Measurements from ENCODE around the gene PRDM16. TPM values are rescaled to one million over a fixed set of nuclear protein-coding genes. Genes with fewer than 3 reads are reported as not detected.

The PRDM16 gene
- total RNA-seq, 1 experiment from 2014 or later = 1.6 TPM

DNA sequence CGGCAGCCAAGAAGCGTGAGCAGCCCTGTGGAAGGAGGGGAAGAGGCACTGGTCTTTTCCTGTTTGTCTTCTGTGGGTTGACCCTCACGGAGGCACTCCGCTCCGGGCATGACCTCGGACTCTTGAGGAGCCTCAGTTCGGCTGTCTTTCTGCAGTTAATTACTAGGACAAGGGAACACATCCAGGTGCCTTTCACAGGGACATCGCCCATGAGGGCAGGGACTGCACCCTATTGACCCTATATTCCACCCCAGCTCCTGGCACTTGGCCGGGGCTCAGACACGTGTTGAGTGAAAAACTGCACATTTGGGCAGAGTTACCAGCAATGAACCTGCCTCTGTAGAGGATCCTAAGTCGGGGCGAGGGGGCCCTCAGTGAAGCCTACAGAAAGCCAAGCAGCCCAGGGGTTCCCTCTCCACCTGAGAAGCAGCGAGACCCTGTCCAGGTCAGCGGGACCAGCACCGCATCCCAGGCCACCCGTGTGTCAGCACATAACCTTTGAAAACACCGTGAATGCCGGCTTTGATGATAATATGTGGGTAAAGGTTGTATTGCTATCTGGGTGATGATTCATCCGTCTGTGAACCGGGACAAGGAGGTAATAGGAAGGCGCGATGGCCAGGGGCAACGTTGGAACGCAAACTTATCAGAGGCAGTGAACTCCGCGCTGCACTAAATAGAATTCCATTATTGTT lies 224.0 kb downstream of the PRDM16 start:
- H3K4me3 Mint-ChIP-seq = no peak overlapping the region
- ChIA-PET CTCF (interaction anchor here (1.6 kb wide), 1 partner anchor 132 kb away, joined by 9 read pairs; no protein-coding TSS in a partner anchor), POLR2A (no interaction called here)
- no peaks in the 10 kb centered on the region for H3K4me1 Mint-ChIP-seq
- H3K9me3 Mint-ChIP-seq = no peaks in the 10 kb centered on the region
- H3K36me3 Mint-ChIP-seq = no peaks in the 10 kb centered on the region
- no peak overlapping the region for H3K27ac Mint-ChIP-seq
- no peaks in the 10 kb centered on the region for H3K27me3 Mint-ChIP-seq (ENCODE audit: low read depth)
- DNase-seq (ENCODE audit: low spot score) (no peak), ATAC-seq (no peak)
- TF ChIP-seq, protein P1, sequence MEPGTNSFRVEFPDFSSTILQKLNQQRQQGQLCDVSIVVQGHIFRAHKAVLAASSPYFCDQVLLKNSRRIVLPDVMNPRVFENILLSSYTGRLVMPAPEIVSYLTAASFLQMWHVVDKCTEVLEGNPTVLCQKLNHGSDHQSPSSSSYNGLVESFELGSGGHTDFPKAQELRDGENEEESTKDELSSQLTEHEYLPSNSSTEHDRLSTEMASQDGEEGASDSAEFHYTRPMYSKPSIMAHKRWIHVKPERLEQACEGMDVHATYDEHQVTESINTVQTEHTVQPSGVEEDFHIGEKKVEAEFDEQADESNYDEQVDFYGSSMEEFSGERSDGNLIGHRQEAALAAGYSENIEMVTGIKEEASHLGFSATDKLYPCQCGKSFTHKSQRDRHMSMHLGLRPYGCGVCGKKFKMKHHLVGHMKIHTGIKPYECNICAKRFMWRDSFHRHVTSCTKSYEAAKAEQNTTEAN (CRISPR knock-in tag; IDR thresholded peaks at IDR 0.05) = no peak
- TF ChIP-seq MXD4 (CRISPR knock-in tag; IDR thresholded peaks at IDR 0.05; ENCODE audit: borderline replicate concordance) (no peak), CREB1 (CRISPR knock-in tag; IDR thresholded peaks at IDR 0.05) (no peak), PRRX2 (CRISPR knock-in tag; IDR thresholded peaks at IDR 0.05) (no peak), ZNF232 (CRISPR knock-in tag; IDR thresholded peaks at IDR 0.05) (no peak), CBFB (CRISPR knock-in tag; IDR thresholded peaks at IDR 0.05; ENCODE audit: low read depth) (no peak), ZNF396 (CRISPR knock-in tag; IDR thresholded peaks at IDR 0.05; ENCODE audit: borderline replicate concordance) (no peak), ZNF263 (CRISPR knock-in tag; IDR thresholded peaks at IDR 0.05; ENCODE audit: low read depth) (no peak), GABPB1 (CRISPR knock-in tag; IDR thresholded peaks at IDR 0.05) (no peak), FOXP1 (CRISPR knock-in tag; IDR thresholded peaks at IDR 0.05; ENCODE audit: borderline replicate concordance) (no peak), OVOL2 (CRISPR knock-in tag; IDR thresholded peaks at IDR 0.05; ENCODE audit: borderline replicate concordance) (no peak), ZNF317 (CRISPR knock-in tag; IDR thresholded peaks at IDR 0.05; ENCODE audit: borderline replicate concordance, low read depth) (no peak), ZNF671 (CRISPR knock-in tag; IDR thresholded peaks at IDR 0.05) (no peak), TEAD1 (CRISPR knock-in tag; IDR thresholded peaks at IDR 0.05) (no peak)
- TF ChIP-seq, protein P2, sequence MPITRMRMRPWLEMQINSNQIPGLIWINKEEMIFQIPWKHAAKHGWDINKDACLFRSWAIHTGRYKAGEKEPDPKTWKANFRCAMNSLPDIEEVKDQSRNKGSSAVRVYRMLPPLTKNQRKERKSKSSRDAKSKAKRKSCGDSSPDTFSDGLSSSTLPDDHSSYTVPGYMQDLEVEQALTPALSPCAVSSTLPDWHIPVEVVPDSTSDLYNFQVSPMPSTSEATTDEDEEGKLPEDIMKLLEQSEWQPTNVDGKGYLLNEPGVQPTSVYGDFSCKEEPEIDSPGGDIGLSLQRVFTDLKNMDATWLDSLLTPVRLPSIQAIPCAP (CRISPR knock-in tag; IDR thresholded peaks at IDR 0.05) = no peak
- TF ChIP-seq, protein P3, sequence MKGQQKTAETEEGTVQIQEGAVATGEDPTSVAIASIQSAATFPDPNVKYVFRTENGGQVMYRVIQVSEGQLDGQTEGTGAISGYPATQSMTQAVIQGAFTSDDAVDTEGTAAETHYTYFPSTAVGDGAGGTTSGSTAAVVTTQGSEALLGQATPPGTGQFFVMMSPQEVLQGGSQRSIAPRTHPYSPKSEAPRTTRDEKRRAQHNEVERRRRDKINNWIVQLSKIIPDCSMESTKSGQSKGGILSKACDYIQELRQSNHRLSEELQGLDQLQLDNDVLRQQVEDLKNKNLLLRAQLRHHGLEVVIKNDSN (CRISPR knock-in tag; IDR thresholded peaks at IDR 0.05) = no peak
- TF ChIP-seq, protein P4, sequence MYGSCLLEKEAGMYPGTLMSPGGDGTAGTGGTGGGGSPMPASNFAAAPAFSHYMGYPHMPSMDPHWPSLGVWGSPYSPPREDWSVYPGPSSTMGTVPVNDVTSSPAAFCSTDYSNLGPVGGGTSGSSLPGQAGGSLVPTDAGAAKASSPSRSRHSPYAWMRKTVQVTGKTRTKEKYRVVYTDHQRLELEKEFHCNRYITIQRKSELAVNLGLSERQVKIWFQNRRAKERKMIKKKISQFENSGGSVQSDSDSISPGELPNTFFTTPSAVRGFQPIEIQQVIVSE (CRISPR knock-in tag; IDR thresholded peaks at IDR 0.05; ENCODE audit: borderline replicate concordance) = no peak
- TF ChIP-seq, protein P5, sequence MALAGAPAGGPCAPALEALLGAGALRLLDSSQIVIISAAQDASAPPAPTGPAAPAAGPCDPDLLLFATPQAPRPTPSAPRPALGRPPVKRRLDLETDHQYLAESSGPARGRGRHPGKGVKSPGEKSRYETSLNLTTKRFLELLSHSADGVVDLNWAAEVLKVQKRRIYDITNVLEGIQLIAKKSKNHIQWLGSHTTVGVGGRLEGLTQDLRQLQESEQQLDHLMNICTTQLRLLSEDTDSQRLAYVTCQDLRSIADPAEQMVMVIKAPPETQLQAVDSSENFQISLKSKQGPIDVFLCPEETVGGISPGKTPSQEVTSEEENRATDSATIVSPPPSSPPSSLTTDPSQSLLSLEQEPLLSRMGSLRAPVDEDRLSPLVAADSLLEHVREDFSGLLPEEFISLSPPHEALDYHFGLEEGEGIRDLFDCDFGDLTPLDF (CRISPR knock-in tag; IDR thresholded peaks at IDR 0.05) = no peak

DNA sequence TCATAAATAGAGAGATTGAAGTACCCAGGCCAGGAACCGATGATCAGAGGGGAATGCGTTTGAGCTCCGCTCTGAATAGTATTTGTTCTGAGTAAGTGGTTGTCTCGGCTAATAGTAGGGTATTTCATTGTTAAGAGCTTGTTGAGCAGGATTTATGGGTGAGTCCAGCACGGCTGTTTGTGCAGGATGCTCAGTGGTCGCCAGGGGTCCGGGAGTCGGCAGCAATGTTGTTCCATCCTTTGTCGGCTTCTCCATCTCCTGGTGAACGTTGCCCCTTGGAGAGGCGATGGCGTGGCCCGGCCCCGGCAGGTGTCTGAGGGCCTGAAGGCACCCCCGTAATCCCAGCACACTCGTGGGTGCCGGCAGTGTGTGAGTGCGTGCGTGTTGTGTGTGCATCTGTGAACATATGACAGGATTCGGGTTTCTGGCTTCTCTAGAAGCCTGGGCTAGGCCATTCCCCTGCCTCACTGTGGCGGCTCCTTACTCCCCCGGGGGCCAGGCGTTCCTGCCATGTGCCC lies 224.6 kb downstream of the PRDM16 start:
- Mint-ChIP-seq H3K4me3 (no peak overlapping the region), H3K9me3 (no peaks in the 10 kb centered on the region), H3K27me3 (ENCODE audit: low read depth) (no peaks in the 10 kb centered on the region), H3K36me3 (no peaks in the 10 kb centered on the region), H3K4me1 (no peaks in the 10 kb centered on the region), H3K27ac (no peak overlapping the region; the same call in 1 of the 2 replicates)
- DNase-seq (ENCODE audit: low spot score) (no peak), ATAC-seq (no peak)
- CTCF ChIA-PET = interaction anchor here (1.6 kb wide), 1 partner anchor 131 kb away, joined by 9 read pairs; no protein-coding TSS in a partner anchor
- POLR2A ChIA-PET = no interaction called here
- TF ChIP-seq, protein P6, sequence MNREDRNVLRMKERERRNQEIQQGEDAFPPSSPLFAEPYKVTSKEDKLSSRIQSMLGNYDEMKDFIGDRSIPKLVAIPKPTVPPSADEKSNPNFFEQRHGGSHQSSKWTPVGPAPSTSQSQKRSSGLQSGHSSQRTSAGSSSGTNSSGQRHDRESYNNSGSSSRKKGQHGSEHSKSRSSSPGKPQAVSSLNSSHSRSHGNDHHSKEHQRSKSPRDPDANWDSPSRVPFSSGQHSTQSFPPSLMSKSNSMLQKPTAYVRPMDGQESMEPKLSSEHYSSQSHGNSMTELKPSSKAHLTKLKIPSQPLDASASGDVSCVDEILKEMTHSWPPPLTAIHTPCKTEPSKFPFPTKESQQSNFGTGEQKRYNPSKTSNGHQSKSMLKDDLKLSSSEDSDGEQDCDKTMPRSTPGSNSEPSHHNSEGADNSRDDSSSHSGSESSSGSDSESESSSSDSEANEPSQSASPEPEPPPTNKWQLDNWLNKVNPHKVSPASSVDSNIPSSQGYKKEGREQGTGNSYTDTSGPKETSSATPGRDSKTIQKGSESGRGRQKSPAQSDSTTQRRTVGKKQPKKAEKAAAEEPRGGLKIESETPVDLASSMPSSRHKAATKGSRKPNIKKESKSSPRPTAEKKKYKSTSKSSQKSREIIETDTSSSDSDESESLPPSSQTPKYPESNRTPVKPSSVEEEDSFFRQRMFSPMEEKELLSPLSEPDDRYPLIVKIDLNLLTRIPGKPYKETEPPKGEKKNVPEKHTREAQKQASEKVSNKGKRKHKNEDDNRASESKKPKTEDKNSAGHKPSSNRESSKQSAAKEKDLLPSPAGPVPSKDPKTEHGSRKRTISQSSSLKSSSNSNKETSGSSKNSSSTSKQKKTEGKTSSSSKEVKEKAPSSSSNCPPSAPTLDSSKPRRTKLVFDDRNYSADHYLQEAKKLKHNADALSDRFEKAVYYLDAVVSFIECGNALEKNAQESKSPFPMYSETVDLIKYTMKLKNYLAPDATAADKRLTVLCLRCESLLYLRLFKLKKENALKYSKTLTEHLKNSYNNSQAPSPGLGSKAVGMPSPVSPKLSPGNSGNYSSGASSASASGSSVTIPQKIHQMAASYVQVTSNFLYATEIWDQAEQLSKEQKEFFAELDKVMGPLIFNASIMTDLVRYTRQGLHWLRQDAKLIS (CRISPR knock-in tag; IDR thresholded peaks at IDR 0.05; ENCODE audit: borderline replicate concordance) = no peak
- TF ChIP-seq, protein P4 (CRISPR knock-in tag; IDR thresholded peaks at IDR 0.05; ENCODE audit: borderline replicate concordance) = no peak
- TF ChIP-seq, protein P7, sequence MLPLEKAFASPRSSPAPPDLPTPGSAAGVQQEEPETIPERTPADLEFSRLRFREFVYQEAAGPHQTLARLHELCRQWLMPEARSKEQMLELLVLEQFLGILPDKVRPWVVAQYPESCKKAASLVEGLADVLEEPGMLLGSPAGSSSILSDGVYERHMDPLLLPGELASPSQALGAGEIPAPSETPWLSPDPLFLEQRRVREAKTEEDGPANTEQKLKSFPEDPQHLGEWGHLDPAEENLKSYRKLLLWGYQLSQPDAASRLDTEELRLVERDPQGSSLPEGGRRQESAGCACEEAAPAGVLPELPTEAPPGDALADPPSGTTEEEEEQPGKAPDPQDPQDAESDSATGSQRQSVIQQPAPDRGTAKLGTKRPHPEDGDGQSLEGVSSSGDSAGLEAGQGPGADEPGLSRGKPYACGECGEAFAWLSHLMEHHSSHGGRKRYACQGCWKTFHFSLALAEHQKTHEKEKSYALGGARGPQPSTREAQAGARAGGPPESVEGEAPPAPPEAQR (CRISPR knock-in tag; IDR thresholded peaks at IDR 0.05) = no peak
- TF ChIP-seq, protein P3 (CRISPR knock-in tag; IDR thresholded peaks at IDR 0.05) = no peak
